Measurements from ENCODE around the gene MCAM.

Gene MCAM

GRCh38 chr11:119290894-119291497 lies 25.9 kb downstream of the MCAM start:
- Histone ChIP-seq H3K4me3 (ENCODE audit: low read depth in 1 of 2, low read length in 2 of 2) (no peak overlapping the region), H3K79me2 (ENCODE audit: insufficient read depth, low read length) (no peaks in the 10 kb centered on the region), H3K36me3 (ENCODE audit: insufficient read depth, low read length) (peaks cover 54% of the 10 kb centered on the region), H4K20me1 (ENCODE audit: insufficient read depth, low read length) (no peaks in the 10 kb centered on the region), H3K9me3 (ENCODE audit: insufficient read depth, low read length, severe bottlenecking) (peaks cover 7% of the 10 kb centered on the region), H3K4me2 (ENCODE audit: insufficient read depth, low read length) (no peak overlapping the region), H2AFZ (ENCODE audit: low read depth, low read length) (no peak overlapping the region), H3K4me1 (ENCODE audit: insufficient read depth, low read length) (no peaks in the 10 kb centered on the region), H3K27me3 (ENCODE audit: insufficient read depth, low read length, poor library complexity) (no peaks in the 10 kb centered on the region), H3K27ac (ENCODE audit: low read length) (no peak overlapping the region), H3K9ac (ENCODE audit: low read depth, low read length) (no peak overlapping the region)
- DNase-seq (no peak), ATAC-seq (ENCODE audit: insufficient read depth, low read depth) (no peak)
- TF ChIP-seq EZH2 (IDR thresholded peaks at IDR 0.05; ENCODE audit: borderline replicate concordance, low read depth, low read length, severe bottlenecking), result no peak
- TF ChIP-seq CTCF (IDR thresholded peaks at IDR 0.05; ENCODE audit: borderline replicate concordance, extremely low read depth, low read length, poor library complexity, severe bottlenecking), result no peak

GRCh38 chr11:119288219-119288618 lies 28.7 kb downstream of the MCAM start:
- H3K27ac ChIP-seq (ENCODE audit: low read length), result no peak overlapping the region
- no peak overlapping the region for H3K9ac ChIP-seq (ENCODE audit: low read depth, low read length)
- no peaks in the 10 kb centered on the region for H3K79me2 ChIP-seq (ENCODE audit: insufficient read depth, low read length)
- H3K4me2 ChIP-seq (ENCODE audit: insufficient read depth, low read length), result no peak overlapping the region
- peaks cover 67% of the 10 kb centered on the region for H3K36me3 ChIP-seq (ENCODE audit: insufficient read depth, low read length)
- H3K9me3 ChIP-seq (ENCODE audit: insufficient read depth, low read length, severe bottlenecking), result peaks cover 7% of the 10 kb centered on the region
- H3K4me3 ChIP-seq (ENCODE audit: low read depth in 1 of 2, low read length in 2 of 2), result no peak overlapping the region
- no peaks in the 10 kb centered on the region for H3K4me1 ChIP-seq (ENCODE audit: insufficient read depth, low read length)
- TF ChIP-seq EZH2 (IDR thresholded peaks at IDR 0.05; ENCODE audit: borderline replicate concordance, low read depth, low read length, severe bottlenecking) (no peak), CTCF (IDR thresholded peaks at IDR 0.05; ENCODE audit: borderline replicate concordance, extremely low read depth, low read length, poor library complexity, severe bottlenecking) (no peak)
- H2AFZ ChIP-seq (ENCODE audit: low read depth, low read length), result no peak overlapping the region
- DNase-seq (no peak), ATAC-seq (ENCODE audit: insufficient read depth, low read depth) (no peak)
- no peaks in the 10 kb centered on the region for H4K20me1 ChIP-seq (ENCODE audit: insufficient read depth, low read length)
- no peaks in the 10 kb centered on the region for H3K27me3 ChIP-seq (ENCODE audit: insufficient read depth, low read length, poor library complexity)

GRCh38 chr11:119285431-119285830 lies 31.5 kb downstream of the MCAM start:
- DNase-seq (no peak), ATAC-seq (ENCODE audit: insufficient read depth, low read depth) (no peak)
- Histone ChIP-seq H3K27ac (ENCODE audit: low read length) (no peak overlapping the region), H2AFZ (ENCODE audit: low read depth, low read length) (no peak overlapping the region), H3K27me3 (ENCODE audit: insufficient read depth, low read length, poor library complexity) (no peaks in the 10 kb centered on the region), H3K79me2 (ENCODE audit: insufficient read depth, low read length) (no peaks in the 10 kb centered on the region), H3K4me3 (ENCODE audit: low read depth in 1 of 2, low read length in 2 of 2) (no peak overlapping the region), H3K9me3 (ENCODE audit: insufficient read depth, low read length, severe bottlenecking) (peaks cover 4% of the 10 kb centered on the region), H4K20me1 (ENCODE audit: insufficient read depth, low read length) (no peaks in the 10 kb centered on the region), H3K4me2 (ENCODE audit: insufficient read depth, low read length) (no peak overlapping the region), H3K9ac (ENCODE audit: low read depth, low read length) (no peak overlapping the region), H3K36me3 (ENCODE audit: insufficient read depth, low read length) (peaks cover 62% of the 10 kb centered on the region), H3K4me1 (ENCODE audit: insufficient read depth, low read length) (no peaks in the 10 kb centered on the region)
- TF ChIP-seq EZH2 (IDR thresholded peaks at IDR 0.05; ENCODE audit: borderline replicate concordance, low read depth, low read length, severe bottlenecking) (no peak), CTCF (IDR thresholded peaks at IDR 0.05; ENCODE audit: borderline replicate concordance, extremely low read depth, low read length, poor library complexity, severe bottlenecking) (no peak)
